Endodermal cell (in vitro differentiated cells): ENCODE results near the gene ORMDL2. TPM values are rescaled to one million over a fixed set of nuclear protein-coding genes. Genes with fewer than 3 reads are reported as not detected.

Experiments
- DNase-seq: peaks from one replicate; pipeline ENCODE4 v3.0.0-alpha.2; 2017
- H3K27ac ChIP-seq: 2 replicates; pipeline ENCODE4 v1.5.1; 2013; ENCODE audit warnings: mild to moderate bottlenecking, low read depth, low read length, moderate library complexity
- H3K27me3 ChIP-seq: 2 replicates; pipeline ENCODE4 v1.6.1; 2013; ENCODE audit warnings: mild to moderate bottlenecking, low read length, moderate library complexity; ENCODE audit not compliant: insufficient read depth, control insufficient read depth, poor library complexity, severe bottlenecking
- H3K36me3 ChIP-seq: 2 replicates; pipeline ENCODE4 v1.7.0; 2013; ENCODE audit warnings: mild to moderate bottlenecking, low read length, moderate library complexity; ENCODE audit not compliant: control insufficient read depth, insufficient read depth
- H3K4me1 ChIP-seq: one replicate; pipeline ENCODE4 v1.7.0; 2013; ENCODE audit warnings: low read length; ENCODE audit not compliant: control insufficient read depth, insufficient read depth
- H3K4me3 ChIP-seq: 2 replicates; pipeline ENCODE4 v1.5.1; 2013; ENCODE audit warnings: mild to moderate bottlenecking, low read length, moderate library complexity
- H3K9ac ChIP-seq: 2 replicates; pipeline ENCODE4 v1.6.1; 2013; ENCODE audit warnings: mild to moderate bottlenecking, low read length, moderate library complexity; ENCODE audit not compliant: poor library complexity, severe bottlenecking; ENCODE audit errors: extremely low read depth
- H3K9me3 ChIP-seq: 2 replicates; pipeline ENCODE4 v1.6.1; 2013; ENCODE audit warnings: mild to moderate bottlenecking, low read length, moderate library complexity; ENCODE audit not compliant: control insufficient read depth
- H3K27ac Mint-ChIP-seq: 2 replicates; pipeline ENCODE4 v1.8.0; 2020; ENCODE audit warnings: mixed read lengths
- H3K27me3 Mint-ChIP-seq: 2 replicates; pipeline ENCODE4 v1.8.0; 2021; ENCODE audit warnings: mild to moderate bottlenecking, mixed read lengths; ENCODE audit not compliant: insufficient read depth
- H3K36me3 Mint-ChIP-seq: 2 replicates; pipeline ENCODE4 v1.8.0; 2020; ENCODE audit warnings: low read depth, mixed read lengths
- H3K4me1 Mint-ChIP-seq: 2 replicates; pipeline ENCODE4 v1.8.0; 2020; ENCODE audit warnings: mixed read lengths
- H3K4me3 Mint-ChIP-seq: 2 replicates; pipeline ENCODE4 v1.8.0; 2020; ENCODE audit warnings: mild to moderate bottlenecking, moderate library complexity, mixed read lengths
- H3K9me3 Mint-ChIP-seq: 2 replicates; pipeline ENCODE4 v1.8.0; 2020; ENCODE audit warnings: mild to moderate bottlenecking, mixed read lengths
- WGBS, 2 experiments: methylation state at CpG; one replicate each; pipeline versions ENCODE4 v1.1.5 to v1.1.7; 2013; ENCODE audit warnings: missing lambda C conversion rate in 2 of 2, mixed read lengths in 1 of 2; ENCODE audit not compliant: insufficient coverage in 1 of 2, insufficient read length in 1 of 2; 5-methylcytosine and 5-hydroxymethylcytosine counted together
- total RNA-seq, 2 donors: library from RNA; stranded (reverse); fragmentation: NEBNext Ultra II Directional in 1 of 2; extraction: Animal tissue kit (Norgen Biotek cat#: 25700) in 1 of 2; gene quantifications; 2 replicates in 1 of 2; 3 replicates in 1 of 2; pipeline ENCODE4 v1.2.1, GENCODE V29; 2021
- TF ChIP-seq, protein P1 (sequence below): fragments of 200-600 bp; sonication (generic); conservative IDR thresholded peaks from 2 replicates; pipeline ENCODE4 v1.5.0; 2021; ENCODE audit warnings: antibody characterized with exemption, mild to moderate bottlenecking

ORMDL2 gene
- total RNA-seq, 2 donors from 2014 or later = 43.7 to 57.1 TPM

DNA sequence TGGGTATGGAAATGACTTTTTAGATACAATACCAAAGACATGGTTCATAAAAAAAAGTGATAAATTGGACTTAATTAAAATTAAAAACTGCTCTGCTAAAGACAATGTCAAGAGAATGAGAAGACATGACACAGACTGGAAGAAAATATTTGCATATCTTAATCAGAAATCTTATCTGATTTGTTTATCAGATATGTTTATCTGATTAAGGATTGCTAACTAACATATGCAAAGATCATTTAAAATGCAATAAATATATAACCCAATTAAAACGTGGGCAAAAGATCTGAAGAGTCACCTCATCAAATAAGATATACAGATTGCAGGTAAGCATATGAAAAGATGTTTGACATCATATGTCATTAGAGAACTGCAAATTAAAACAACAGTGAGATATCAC, 34.9 kb downstream of the ORMDL2 start:
- no peak for DNase-seq
- peaks cover 8% of the 10 kb centered on the region for H3K4me1 ChIP-seq
- Mint-ChIP-seq H3K4me1 (peaks cover 9% of the 10 kb centered on the region), H3K9me3 (no peaks in the 10 kb centered on the region), H3K36me3 (no peaks in the 10 kb centered on the region), H3K4me3 (no peak overlapping the region), H3K27ac (no peak overlapping the region), H3K27me3 (peaks cover 8% of the 10 kb centered on the region)
- TF ChIP-seq, protein P1, sequence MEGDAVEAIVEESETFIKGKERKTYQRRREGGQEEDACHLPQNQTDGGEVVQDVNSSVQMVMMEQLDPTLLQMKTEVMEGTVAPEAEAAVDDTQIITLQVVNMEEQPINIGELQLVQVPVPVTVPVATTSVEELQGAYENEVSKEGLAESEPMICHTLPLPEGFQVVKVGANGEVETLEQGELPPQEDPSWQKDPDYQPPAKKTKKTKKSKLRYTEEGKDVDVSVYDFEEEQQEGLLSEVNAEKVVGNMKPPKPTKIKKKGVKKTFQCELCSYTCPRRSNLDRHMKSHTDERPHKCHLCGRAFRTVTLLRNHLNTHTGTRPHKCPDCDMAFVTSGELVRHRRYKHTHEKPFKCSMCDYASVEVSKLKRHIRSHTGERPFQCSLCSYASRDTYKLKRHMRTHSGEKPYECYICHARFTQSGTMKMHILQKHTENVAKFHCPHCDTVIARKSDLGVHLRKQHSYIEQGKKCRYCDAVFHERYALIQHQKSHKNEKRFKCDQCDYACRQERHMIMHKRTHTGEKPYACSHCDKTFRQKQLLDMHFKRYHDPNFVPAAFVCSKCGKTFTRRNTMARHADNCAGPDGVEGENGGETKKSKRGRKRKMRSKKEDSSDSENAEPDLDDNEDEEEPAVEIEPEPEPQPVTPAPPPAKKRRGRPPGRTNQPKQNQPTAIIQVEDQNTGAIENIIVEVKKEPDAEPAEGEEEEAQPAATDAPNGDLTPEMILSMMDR = no peak
- H3K9ac ChIP-seq = no peak overlapping the region
- H3K9me3 ChIP-seq = no peaks in the 10 kb centered on the region
- no peaks in the 10 kb centered on the region for H3K27me3 ChIP-seq
- H3K36me3 ChIP-seq = no peaks in the 10 kb centered on the region
- H3K27ac ChIP-seq = no peak overlapping the region
- WGBS, 2 experiments = 100% methylated on average over 1 of the region's 1 CpG; no CpG with 5 or more reads in 1 of the 2 experiments
- H3K4me3 ChIP-seq = no peak overlapping the region

DNA sequence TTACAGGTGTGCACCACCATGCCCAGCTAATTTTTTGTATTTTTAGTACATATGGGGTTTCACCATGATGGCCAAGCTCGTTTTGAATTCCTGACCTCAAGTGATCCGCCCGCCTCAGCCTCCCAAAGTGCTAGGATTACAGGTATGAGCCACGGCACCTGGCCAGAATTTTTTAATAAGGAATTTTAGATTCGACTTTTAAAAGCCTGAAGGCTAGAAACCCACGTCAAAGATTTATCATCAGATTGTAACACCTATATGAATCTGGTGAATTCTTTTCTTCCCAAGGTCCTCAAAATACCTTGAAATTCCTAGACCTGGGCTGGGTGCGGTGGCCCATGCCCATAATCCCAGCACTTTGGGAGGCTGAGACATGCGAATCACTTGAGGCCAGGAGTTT, 43.6 kb downstream of the ORMDL2 start:
- Histone ChIP-seq H3K27ac (no peak overlapping the region), H3K36me3 (no peaks in the 10 kb centered on the region), H3K27me3 (no peaks in the 10 kb centered on the region), H3K4me1 (no peaks in the 10 kb centered on the region), H3K9ac (no peak overlapping the region), H3K4me3 (no peak overlapping the region), H3K9me3 (peaks cover 10% of the 10 kb centered on the region)
- no peak overlapping the region for H3K4me3 Mint-ChIP-seq
- TF ChIP-seq, protein P1 = no peak
- no peaks in the 10 kb centered on the region for H3K27me3 Mint-ChIP-seq
- H3K9me3 Mint-ChIP-seq = peaks cover 17% of the 10 kb centered on the region
- no peaks in the 10 kb centered on the region for H3K36me3 Mint-ChIP-seq
- DNase-seq = no peak
- H3K27ac Mint-ChIP-seq = no peak overlapping the region
- no peaks in the 10 kb centered on the region for H3K4me1 Mint-ChIP-seq
- WGBS, 2 experiments = 88 to 94% methylated on average over 8 of the region's 8 CpGs

- Mint-ChIP-seq H3K9me3 (peaks cover 17% of the 10 kb centered on the region), H3K36me3 (no peaks in the 10 kb centered on the region), H3K27me3 (no peaks in the 10 kb centered on the region), H3K27ac (no peak overlapping the region), H3K4me3 (no peak overlapping the region), H3K4me1 (no peaks in the 10 kb centered on the region)
- no peaks in the 10 kb centered on the region for H3K36me3 ChIP-seq
- TF ChIP-seq, protein P1 = no peak
- H3K27me3 ChIP-seq = no peaks in the 10 kb centered on the region
- peaks cover 10% of the 10 kb centered on the region for H3K9me3 ChIP-seq
- WGBS, 2 experiments = 94 to 96% methylated on average over 2 to 3 of the region's 3 CpGs
- H3K27ac ChIP-seq = no peak overlapping the region
- H3K4me3 ChIP-seq = no peak overlapping the region
- no peak overlapping the region for H3K9ac ChIP-seq
- DNase-seq = no peak
- H3K4me1 ChIP-seq = no peaks in the 10 kb centered on the region
Observed at GRCh38 chr12:55861871-55862270, 44.0 kb downstream of the ORMDL2 start.
